Liver (tissue), 3 donors: Measurements from ENCODE around the gene NXT1.

Experiments
- CTCF ChIP-seq: fragments of 150-350 bp; IDR thresholded peaks from 2 replicates; pipeline ENCODE4 v1.5.1; 2017; ENCODE audit warnings: improper control_type of control experiment, low read depth, low read length; ENCODE audit not compliant: missing input control
- JUND ChIP-seq, 2 donors: IDR thresholded peaks; 2 replicates each; pipeline ENCODE4 v1.6.1; 2016; ENCODE audit warnings: antibody characterized with exemption in 2 of 2
- REST ChIP-seq: IDR thresholded peaks from 2 replicates; pipeline ENCODE4 v1.6.1; 2016; ENCODE audit warnings: antibody characterized with exemption, mild to moderate bottlenecking
- YY1 ChIP-seq: IDR thresholded peaks from 2 replicates; pipeline ENCODE4 v1.6.1; 2016; ENCODE audit warnings: antibody characterized with exemption, mild to moderate bottlenecking
- ZBTB33 ChIP-seq: IDR thresholded peaks from 2 replicates; pipeline ENCODE4 v1.6.1; 2016; ENCODE audit warnings: antibody characterized with exemption
- donor health status: healthy.
- donor health status: healthy.

- no peak for TF ChIP-seq CTCF
- TF ChIP-seq ZBTB33: no peak
- TF ChIP-seq JUND (IDR thresholded peaks at IDR 0.05): no peak
- TF ChIP-seq YY1: no peak
- TF ChIP-seq REST: no peak
Measured at GRCh38 chr20:23387118-23387443, 36.5 kb downstream of the NXT1 start.
